HG03159 (cell line): ENCODE data around the gene LSM14B.

Experiments used
- ATAC-seq: cut with Tn5 transposase; IDR thresholded peaks from one replicate; pipeline ENCODE4 v1.9.1; 2021; ENCODE audit warnings: mild to moderate bottlenecking, moderate library complexity; ENCODE audit not compliant: unreplicated experiment

LSM14B gene

GRCh38 chr20:62131560-62132320 is 9.5 kb downstream of the LSM14B start:
- ATAC-seq, result no peak

- no peak for ATAC-seq
Observed at GRCh38 chr20:62132421-62132820, 10.1 kb downstream of the LSM14B start.

- ATAC-seq, result no peak
Observed at GRCh38 chr20:62133051-62133845, 11.0 kb downstream of the LSM14B start.

- no peak for ATAC-seq
Observed at GRCh38 chr20:62133864-62134263, 11.6 kb downstream of the LSM14B start.

GRCh38 chr20:62134735-62135231 is 12.5 kb downstream of the LSM14B start:
- ATAC-seq, result no peak

- no peak for ATAC-seq
Observed at GRCh38 chr20:62135573-62136266, 13.4 kb downstream of the LSM14B start.

GRCh38 chr20:62136283-62137091 is 14.2 kb downstream of the LSM14B start:
- ATAC-seq, result no peak

GRCh38 chr20:62137092-62137384 is 14.8 kb downstream of the LSM14B start:
- no peak for ATAC-seq

GRCh38 chr20:62137478-62138203 is 15.4 kb downstream of the LSM14B start:
- no peak for ATAC-seq

GRCh38 chr20:62138204-62138543 is 15.9 kb downstream of the LSM14B start:
- no peak for ATAC-seq

GRCh38 chr20:62138912-62139311 is 16.6 kb downstream of the LSM14B start:
- ATAC-seq, result no peak

GRCh38 chr20:62139636-62140035 is 17.4 kb downstream of the LSM14B start:
- ATAC-seq, result no peak

GRCh38 chr20:62141043-62141396 is 18.7 kb downstream of the LSM14B start:
- no peak for ATAC-seq

- no peak for ATAC-seq
Observed at GRCh38 chr20:62141397-62142251, 19.3 kb downstream of the LSM14B start.

GRCh38 chr20:62142252-62143080 is 20.2 kb downstream of the LSM14B start:
- peak; percentile 15 for ATAC-seq

- peak; percentile 74 for ATAC-seq
Observed at GRCh38 chr20:62143081-62143956, 21.0 kb downstream of the LSM14B start, which contains the start of the genes PSMA7 and SS18L1. PSMA7 (minus strand) TSS chr20:62143394; CDS start chr20:62143303, 91 bp downstream. SS18L1 (plus strand) TSS chr20:62143769; CDS start chr20:62143821, 52 bp downstream.
